SK-N-SH (cell line): Measurements from ENCODE around the gene ARHGAP25. TPM values are rescaled to one million over a fixed set of nuclear protein-coding genes. Genes with fewer than 3 reads are reported as not detected.

ENCODE experiments used
- CTCF ChIA-PET: fragments of 300-600, 350-600 bp; formaldehyde crosslinking; extraction: SDS; loops from one replicate; lab custom pipeline; 2021; lab: Yijun Ruan, JAX
- POLR2A ChIA-PET: fragments of 350-600 bp; sonication (Branson Sonifier 250); formaldehyde crosslinking; extraction: SDS; loops from one replicate; lab custom pipeline; 2020; ENCODE audit warnings: antibody characterized with exemption, inconsistent platforms; lab: Yijun Ruan, JAX
- DNase-seq: peaks from one replicate; pipeline ENCODE4 v3.0.0; 2012
- H2AFZ ChIP-seq: fragments of 200-600 bp; sonication (generic); 2 replicates; pipeline ENCODE4 v1.8.1; 2016; ENCODE audit warnings: antibody characterized with exemption, mild to moderate bottlenecking, low read depth
- H3F3A ChIP-seq: fragments of 200-600 bp; sonication (generic); replicated peaks from 2 replicates; pipeline ENCODE3; 2016; ENCODE audit warnings: antibody characterized with exemption, mild to moderate bottlenecking; ENCODE audit not compliant: insufficient read depth
- H3K27ac ChIP-seq, 2 experiments: fragments of 200-500 bp in 1 of 2; fragments of 200-600 bp in 1 of 2; sonication (Bioruptor generic) in 1 of 2; sonication (generic), shearing (Covaris generic) in 1 of 2; 2 replicates each; pipeline versions ENCODE4 v1.5.1 to v1.6.1; 2014 to 2016; ENCODE audit warnings: low read depth in 2 of 2, inconsistent platforms in 1 of 2, low read length in 1 of 2, mild to moderate bottlenecking in 1 of 2, mixed read lengths in 1 of 2
- H3K27me3 ChIP-seq: fragments of 200-600 bp; sonication (generic), shearing (Covaris generic); 2 replicates; pipeline ENCODE4 v1.6.1; 2016; ENCODE audit warnings: mixed run types; ENCODE audit not compliant: insufficient read depth
- H3K36me3 ChIP-seq, 2 experiments: fragments of 200-500 bp in 1 of 2; fragments of 200-600 bp in 1 of 2; sonication (Bioruptor generic) in 1 of 2; sonication (generic) in 1 of 2; replicated peaks in 1 of 2; 2 replicates each; pipeline versions ENCODE3 to v1.5.1; 2014 to 2016; ENCODE audit warnings: low read length in 1 of 2, mild to moderate bottlenecking in 1 of 2; ENCODE audit not compliant: insufficient read depth in 2 of 2, control insufficient read depth in 1 of 2
- H3K4me1 ChIP-seq, 2 experiments: fragments of 200-500 bp in 1 of 2; fragments of 200-600 bp in 1 of 2; sonication (Bioruptor generic) in 1 of 2; sonication (generic), shearing (Covaris generic) in 1 of 2; 2 replicates each; pipeline versions ENCODE4 v1.5.1 to v1.6.1; 2014 to 2016; ENCODE audit warnings: low read depth in 1 of 2, low read length in 1 of 2, mixed run types in 1 of 2; ENCODE audit not compliant: insufficient read depth in 2 of 2, control insufficient read depth in 1 of 2
- H3K4me2 ChIP-seq: fragments of 200-600 bp; sonication (generic), shearing (Covaris generic); 2 replicates; pipeline ENCODE4 v1.6.1; 2017; ENCODE audit warnings: mixed run types
- H3K4me3 ChIP-seq, 2 experiments: fragments of 200-500 bp in 1 of 2; fragments of 200-600 bp in 1 of 2; sonication (Bioruptor generic) in 1 of 2; sonication (generic), shearing (Covaris generic) in 1 of 2; 2 replicates each; pipeline versions ENCODE4 v1.5.1 to v1.8.1; 2014 to 2016; ENCODE audit warnings: low read depth in 2 of 2, inconsistent platforms in 1 of 2, low read length in 1 of 2, mild to moderate bottlenecking in 1 of 2, mixed read lengths in 1 of 2, moderate library complexity in 1 of 2
- H3K79me2 ChIP-seq: fragments of 200-600 bp; sonication (generic); 2 replicates; pipeline ENCODE4 v1.8.1; 2017; ENCODE audit warnings: mild to moderate bottlenecking; ENCODE audit not compliant: insufficient read depth
- H3K9ac ChIP-seq: fragments of 200-600 bp; sonication (generic); 2 replicates; pipeline ENCODE4 v1.6.1; 2017; ENCODE audit warnings: mixed run types
- H3K9me2 ChIP-seq: fragments of 200-600 bp; sonication (generic); 2 replicates; pipeline ENCODE4 v1.6.1; 2017; ENCODE audit warnings: mixed run types
- H3K9me3 ChIP-seq: fragments of 200-600 bp; sonication (generic); 2 replicates; pipeline ENCODE4 v1.6.1; 2017; ENCODE audit warnings: mixed run types, mild to moderate bottlenecking, moderate library complexity
- H4K20me1 ChIP-seq: fragments of 200-600 bp; sonication (generic); 2 replicates; pipeline ENCODE4 v1.6.1; 2017; ENCODE audit warnings: mild to moderate bottlenecking, mixed run types; ENCODE audit not compliant: insufficient read depth
- CHD2 ChIP-seq: fragments of 150-350 bp; IDR thresholded peaks from 2 replicates; pipeline ENCODE4 v1.6.1; 2018; ENCODE audit warnings: low read length; ENCODE audit not compliant: partially characterized antibody
- CTCF ChIP-seq: fragments of 200-600 bp; sonication (generic); IDR thresholded peaks from 2 replicates; pipeline ENCODE4 v1.6.1; 2017; ENCODE audit warnings: antibody characterized with exemption, mild to moderate bottlenecking, moderate library complexity
- EP300 ChIP-seq, 2 experiments: IDR thresholded peaks; 2 replicates each; pipeline versions ENCODE4 v1.4.0 to v1.6.1; 2012; ENCODE audit warnings: borderline replicate concordance in 1 of 2, low read depth in 1 of 2, low read length in 1 of 2
- EZH2phosphoT487 ChIP-seq: fragments of 200-600 bp; sonication (generic); IDR thresholded peaks from 2 replicates; pipeline ENCODE4 v1.6.1; 2017; ENCODE audit warnings: low read depth, mixed run types, mild to moderate bottlenecking, antibody characterized with exemption, moderate library complexity, borderline replicate concordance
- FOSL2 ChIP-seq: IDR thresholded peaks from 2 replicates; pipeline ENCODE4 v1.4.0; 2012; ENCODE audit warnings: low read depth, mild to moderate bottlenecking, moderate library complexity, borderline replicate concordance
- FOXJ3 ChIP-seq: sonication (generic); formaldehyde crosslinking; IDR thresholded peaks from 2 replicates; pipeline ENCODE4 v1.5.1; 2020; ENCODE audit warnings: mild to moderate bottlenecking, missing genetic modification reagents
- FOXM1 ChIP-seq: IDR thresholded peaks from 2 replicates; pipeline ENCODE4 v1.4.0; 2012; ENCODE audit warnings: low read depth, mild to moderate bottlenecking
- GATA2 ChIP-seq: sonication (generic); formaldehyde crosslinking; IDR thresholded peaks from 2 replicates; pipeline ENCODE4 v1.5.0; 2020; ENCODE audit warnings: mild to moderate bottlenecking, missing genetic modification reagents
- NRF1 ChIP-seq: IDR thresholded peaks from 2 replicates; pipeline ENCODE4 v1.6.1; 2012; ENCODE audit warnings: low read depth, mild to moderate bottlenecking, low read length
- PBX3 ChIP-seq: IDR thresholded peaks from 2 replicates; pipeline ENCODE4; 2012
- POLR2AphosphoS5 ChIP-seq: IDR thresholded peaks from 2 replicates; pipeline ENCODE4 v1.6.1; 2012; ENCODE audit warnings: low read depth, low read length
- RAD21 ChIP-seq: IDR thresholded peaks from 2 replicates; pipeline ENCODE4 v1.6.1; 2012; ENCODE audit warnings: mild to moderate bottlenecking, low read length
- TAF1 ChIP-seq: IDR thresholded peaks from 2 replicates; pipeline ENCODE4 v1.6.1; 2012; ENCODE audit warnings: low read depth, mild to moderate bottlenecking, low read length, moderate library complexity, borderline replicate concordance
- TCF12 ChIP-seq: IDR thresholded peaks from 2 replicates; pipeline ENCODE4 v1.4.0; 2012
- USF1 ChIP-seq: IDR thresholded peaks from 2 replicates; pipeline ENCODE4 v1.4.0; 2012; ENCODE audit warnings: low read depth, borderline replicate concordance
- USF2 ChIP-seq: fragments of 150-350 bp; IDR thresholded peaks from 2 replicates; pipeline ENCODE4 v1.6.1; 2017; ENCODE audit warnings: antibody characterized with exemption, low read length, low read depth, borderline replicate concordance
- YY1 ChIP-seq: IDR thresholded peaks from 2 replicates; pipeline ENCODE4 v1.4.0; 2012; ENCODE audit warnings: low read depth, mild to moderate bottlenecking
- WGBS: methylation state at CpG from one replicate; pipeline ENCODE4 v1.1.6; 2017; ENCODE audit warnings: low lambda C conversion rate; 5-methylcytosine and 5-hydroxymethylcytosine counted together
- polyA plus RNA-seq, 3 experiments: library from polyadenylated mRNA; depleted of rRNA; stranded (reverse); fragments of >200 nt; gene quantifications; 2 replicates each; pipeline ENCODE4 v1.2.3, GENCODE V29; 2012

Gene ARHGAP25
- polyA plus RNA-seq, 1 of the 3 experiments (the other 2 are of a cell fraction): not detected

GRCh38 chr2:68806511-68807109, 72.0 kb downstream of the ARHGAP25 start:
- Histone ChIP-seq H3K27me3 (peaks cover 6% of the 10 kb centered on the region; the same call in 1 of the 2 replicates), H3K9ac (no peak overlapping the region), H3K4me1 (peaks cover 0 to 2% of the 10 kb centered on the region in 2 experiments; a peak in 1 of 4 replicates), H3K4me2 (no peak overlapping the region), H2AFZ (no peak overlapping the region), H3K79me2 (no peaks in the 10 kb centered on the region), H3K4me3 (no peak overlapping the region), H4K20me1 (no peaks in the 10 kb centered on the region), H3K9me2 (no peaks in the 10 kb centered on the region), H3F3A (no peaks in the 10 kb centered on the region), H3K9me3 (no peaks in the 10 kb centered on the region), H3K36me3 (no peaks in the 10 kb centered on the region), H3K27ac (no peak overlapping the region)
- 86% methylated on average over 12 of the region's 12 CpGs for WGBS
- ChIA-PET CTCF (interaction anchor here (1.7 kb wide), 1 partner anchor 103 kb away, joined by 6 read pairs; no protein-coding TSS in a partner anchor), POLR2A (no interaction called here)
- TF ChIP-seq EP300 (IDR thresholded peaks at IDR 0.05; ENCODE audit: borderline replicate concordance in 1 of 2, low read depth in 1 of 2, low read length in 1 of 2) (no peak), TCF12 (no peak), PBX3 (no peak), FOXJ3 (CRISPR knock-in tag) (no peak), NRF1 (no peak)
- no peak for DNase-seq

GRCh38 chr2:68807821-68808266, 73.2 kb downstream of the ARHGAP25 start:
- Histone ChIP-seq H3K27ac (no peak overlapping the region), H3K9ac (no peak overlapping the region), H3F3A (no peaks in the 10 kb centered on the region), H3K4me1 (peaks cover 0 to 2% of the 10 kb centered on the region in 2 experiments; a peak in 1 of 4 replicates), H3K79me2 (no peaks in the 10 kb centered on the region), H4K20me1 (no peaks in the 10 kb centered on the region), H3K36me3 (no peaks in the 10 kb centered on the region), H3K4me3 (no peak overlapping the region), H3K9me3 (no peaks in the 10 kb centered on the region), H3K27me3 (peaks cover 6% of the 10 kb centered on the region; the same call in 1 of the 2 replicates), H2AFZ (no peak overlapping the region), H3K9me2 (no peaks in the 10 kb centered on the region), H3K4me2 (no peak overlapping the region)
- TF ChIP-seq YY1 (no peak), USF1 (no peak), TAF1 (no peak), POLR2AphosphoS5 (no peak), EZH2phosphoT487 (no peak), FOXJ3 (CRISPR knock-in tag) (no peak), FOXM1 (no peak), GATA2 (CRISPR knock-in tag) (no peak), CTCF (no peak), FOSL2 (no peak), RAD21 (no peak), CHD2 (no peak), USF2 (no peak), PBX3 (no peak), TCF12 (no peak)
- CTCF ChIA-PET: interaction anchor here (1.7 kb wide), 1 partner anchor 102 kb away, joined by 6 read pairs; no protein-coding TSS in a partner anchor
- POLR2A ChIA-PET: no interaction called here
- no peak for DNase-seq
- 70% methylated on average over 6 of the region's 6 CpGs for WGBS
